Gastrocnemius medialis (tissue), 4 donors: ENCODE measurements around the gene CENPN.

Source experiments
- POLR2A ChIP-seq, 2 donors: fragments of 450-650 bp; IDR thresholded peaks; one replicate each; pipeline ENCODE4 v1.6.1; 2017; ENCODE audit warnings: antibody characterized with exemption in 2 of 2, mild to moderate bottlenecking in 2 of 2, moderate library complexity in 2 of 2
- TF ChIP-seq, protein P1 (sequence below), 5 experiments: fragments of 450-650 bp in 3 of 5; fragments of 200-600 bp in 2 of 5; sonication (generic) in 2 of 5; IDR thresholded peaks in 4 of 5; conservative IDR thresholded peaks in 1 of 5; 1 replicate in 4 of 5; 2 replicates in 1 of 5; pipeline ENCODE4 v1.5.1; 2016 to 2019; ENCODE audit warnings: antibody characterized with exemption in 5 of 5, mild to moderate bottlenecking in 3 of 5, moderate library complexity in 3 of 5

DNA sequence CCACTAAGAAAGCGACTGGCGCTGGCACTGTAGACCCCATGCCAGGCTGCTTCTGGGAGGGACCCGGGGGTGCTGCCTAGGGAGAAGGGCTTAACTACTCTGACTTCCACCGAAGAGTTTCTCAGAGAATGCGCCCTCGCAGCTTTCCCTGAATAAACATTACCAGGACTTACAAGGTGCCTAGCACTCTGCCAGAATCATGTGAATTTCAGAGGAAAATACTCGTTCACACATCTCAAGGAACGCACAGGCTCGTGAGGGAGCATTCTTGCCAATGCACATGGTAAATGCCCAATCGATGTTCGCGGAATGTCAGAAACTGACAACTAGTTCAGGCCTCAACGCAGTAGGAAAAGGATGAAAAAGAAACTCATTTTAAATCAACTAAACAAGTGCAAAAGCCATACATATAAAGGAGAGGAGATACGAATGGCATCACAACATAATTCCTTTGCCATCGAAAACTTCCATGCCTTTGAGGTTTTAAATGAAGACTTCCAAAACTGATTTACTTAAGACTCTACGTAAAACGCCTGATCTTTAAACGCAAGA lies 1.3 kb upstream of the CENPN start:
- TF ChIP-seq, protein P1, sequence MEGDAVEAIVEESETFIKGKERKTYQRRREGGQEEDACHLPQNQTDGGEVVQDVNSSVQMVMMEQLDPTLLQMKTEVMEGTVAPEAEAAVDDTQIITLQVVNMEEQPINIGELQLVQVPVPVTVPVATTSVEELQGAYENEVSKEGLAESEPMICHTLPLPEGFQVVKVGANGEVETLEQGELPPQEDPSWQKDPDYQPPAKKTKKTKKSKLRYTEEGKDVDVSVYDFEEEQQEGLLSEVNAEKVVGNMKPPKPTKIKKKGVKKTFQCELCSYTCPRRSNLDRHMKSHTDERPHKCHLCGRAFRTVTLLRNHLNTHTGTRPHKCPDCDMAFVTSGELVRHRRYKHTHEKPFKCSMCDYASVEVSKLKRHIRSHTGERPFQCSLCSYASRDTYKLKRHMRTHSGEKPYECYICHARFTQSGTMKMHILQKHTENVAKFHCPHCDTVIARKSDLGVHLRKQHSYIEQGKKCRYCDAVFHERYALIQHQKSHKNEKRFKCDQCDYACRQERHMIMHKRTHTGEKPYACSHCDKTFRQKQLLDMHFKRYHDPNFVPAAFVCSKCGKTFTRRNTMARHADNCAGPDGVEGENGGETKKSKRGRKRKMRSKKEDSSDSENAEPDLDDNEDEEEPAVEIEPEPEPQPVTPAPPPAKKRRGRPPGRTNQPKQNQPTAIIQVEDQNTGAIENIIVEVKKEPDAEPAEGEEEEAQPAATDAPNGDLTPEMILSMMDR (IDR thresholded peaks at IDR 0.05 in 4 of 5, conservative IDR thresholded peaks at IDR 0.05 in 1 of 5) = no peak
- no peak for TF ChIP-seq POLR2A (IDR thresholded peaks at IDR 0.05)
